ENCODE measurements around the gene CAST.
"Not testable (repeated sequence)": the region's sequence is repeated elsewhere in the genome, so short reads cannot be mapped to it uniquely, and the experiment has no call there.

Gene CAST

GRCh38 chr5:96716007-96716406, 53.8 kb downstream of the CAST start:
- no peak for DNase-seq

- DNase-seq, result peak; percentile 50
Measured at GRCh38 chr5:96716716-96717115, 54.5 kb downstream of the CAST start.

- no peak for DNase-seq
Measured at GRCh38 chr5:96717874-96718273, 55.7 kb downstream of the CAST start.

DNA sequence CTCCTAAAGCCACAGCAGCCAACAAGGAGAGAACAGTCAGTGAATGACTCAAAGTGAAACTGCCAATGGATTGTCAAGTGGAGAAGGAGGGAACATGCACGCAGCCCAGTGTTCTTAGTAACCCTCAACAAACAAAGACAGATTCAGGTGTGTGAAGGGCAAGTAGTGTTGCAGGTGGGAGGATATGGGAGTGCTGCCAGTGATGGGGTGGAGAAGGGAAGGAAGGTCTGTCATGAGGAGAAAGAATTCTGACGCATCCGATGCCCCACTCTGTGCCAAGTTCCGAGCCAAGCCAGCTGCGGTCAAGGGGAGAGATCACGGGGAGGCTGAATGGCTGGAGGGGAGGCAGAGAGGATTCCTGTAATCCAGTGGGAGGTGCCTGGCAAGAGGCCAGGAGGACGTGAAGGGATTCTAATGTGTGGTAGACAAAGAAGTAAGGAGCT, 56.5 kb downstream of the CAST start:
- peak; percentile 87 for DNase-seq

GRCh38 chr5:96720408-96720807, 58.2 kb downstream of the CAST start:
- DNase-seq, result no peak

GRCh38 chr5:96721351-96721977, 59.3 kb downstream of the CAST start:
- peak; percentile 34 for DNase-seq

- no peak for DNase-seq
Measured at GRCh38 chr5:96725257-96725656, 63.1 kb downstream of the CAST start.

GRCh38 chr5:96726802-96727201, 64.6 kb downstream of the CAST start:
- DNase-seq, result no peak

DNA sequence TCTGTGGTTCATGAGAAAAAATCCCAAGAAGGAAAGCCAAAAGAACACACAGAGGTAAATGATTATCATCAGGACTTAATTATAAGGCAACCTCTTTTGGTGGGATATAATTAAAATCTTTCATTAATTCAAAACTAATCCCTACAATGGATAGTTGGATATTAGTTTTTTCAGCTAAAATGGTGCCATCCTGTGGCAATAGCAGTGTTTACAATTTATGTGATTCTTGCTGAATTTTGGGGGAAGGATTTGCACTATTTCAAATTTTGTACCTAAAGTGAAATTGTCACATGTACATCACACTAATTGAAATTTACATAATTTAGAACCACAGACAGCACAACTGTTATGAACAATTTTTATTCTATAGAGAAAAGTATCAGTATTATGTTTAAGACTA, 67.0 kb downstream of the CAST start:
- DNase-seq, result no peak

- peak; percentile 91 for DNase-seq
Measured at GRCh38 chr5:96730586-96730985, 68.4 kb downstream of the CAST start.

GRCh38 chr5:96733771-96734500, 71.8 kb downstream of the CAST start:
- no peak for DNase-seq

GRCh38 chr5:96734871-96735325, 72.7 kb downstream of the CAST start:
- no peak for DNase-seq

- DNase-seq, result no peak
Measured at GRCh38 chr5:96736937-96737336, 74.8 kb downstream of the CAST start.

- DNase-seq, result no peak
Measured at GRCh38 chr5:96741106-96741505, 78.9 kb downstream of the CAST start.

DNA sequence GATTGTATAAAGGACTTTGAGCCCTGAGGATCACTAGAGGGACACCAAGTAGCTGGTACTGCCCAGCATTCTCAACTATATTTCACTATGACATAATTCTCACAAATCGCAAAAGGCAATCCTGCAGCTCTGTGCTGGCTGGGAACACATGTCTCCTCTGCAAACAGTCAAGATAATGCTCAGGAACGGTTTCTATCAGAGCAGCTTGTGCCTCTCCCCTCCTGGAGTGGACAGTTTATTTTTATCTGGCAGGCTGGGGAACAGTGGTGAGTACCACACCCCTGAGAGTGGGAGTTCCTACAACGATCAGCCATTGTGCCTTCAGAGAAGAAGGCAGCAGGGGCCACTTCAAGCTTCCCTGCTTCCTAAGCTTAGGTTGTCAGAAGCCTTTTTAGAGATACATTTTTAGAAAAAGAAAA, 79.7 kb downstream of the CAST start:
- DNase-seq, result no peak

GRCh38 chr5:96742538-96742937, 80.4 kb downstream of the CAST start:
- DNase-seq, result no peak

GRCh38 chr5:96743065-96743768, 81.0 kb downstream of the CAST start:
- no peak for DNase-seq

DNA sequence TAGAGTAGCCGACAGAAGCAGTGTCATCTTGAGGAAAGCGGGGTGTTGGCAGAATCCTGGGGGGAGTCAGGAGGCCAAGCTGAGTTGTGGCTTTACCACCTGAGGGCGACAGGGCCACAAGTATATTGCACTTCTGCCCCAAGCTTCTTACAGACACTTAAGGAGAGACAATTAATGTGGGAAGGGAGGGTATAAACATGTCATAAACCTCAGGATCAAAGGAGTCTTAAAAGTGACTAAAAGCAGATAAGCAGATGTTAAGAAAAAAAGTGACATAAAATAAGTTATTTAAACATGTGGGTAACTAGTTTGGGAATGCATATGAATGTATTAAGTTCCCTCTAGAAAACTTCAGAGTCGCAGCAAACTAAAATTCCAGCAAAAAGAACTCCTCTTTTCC, 81.6 kb downstream of the CAST start:
- no peak for DNase-seq

DNA sequence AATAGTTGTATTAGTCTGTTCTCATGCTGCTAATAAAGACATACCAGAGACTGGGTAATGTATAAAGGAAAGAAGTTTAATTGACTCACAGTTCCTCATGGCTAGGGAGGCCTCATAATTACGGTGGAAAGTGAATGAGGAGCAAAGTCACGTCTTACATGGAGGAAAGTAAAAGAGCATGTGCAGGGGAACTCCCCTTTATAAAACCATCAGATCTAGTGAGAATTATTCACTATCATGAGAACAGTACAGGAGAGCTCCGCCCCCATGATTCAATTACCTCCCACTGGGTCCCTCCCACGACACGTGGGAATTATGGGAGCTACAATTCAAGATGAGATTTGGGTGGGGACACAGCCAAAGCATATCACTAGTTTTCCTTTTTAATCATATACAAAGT, 82.0 kb downstream of the CAST start:
- DNase-seq, result not testable (repeated sequence)

DNA sequence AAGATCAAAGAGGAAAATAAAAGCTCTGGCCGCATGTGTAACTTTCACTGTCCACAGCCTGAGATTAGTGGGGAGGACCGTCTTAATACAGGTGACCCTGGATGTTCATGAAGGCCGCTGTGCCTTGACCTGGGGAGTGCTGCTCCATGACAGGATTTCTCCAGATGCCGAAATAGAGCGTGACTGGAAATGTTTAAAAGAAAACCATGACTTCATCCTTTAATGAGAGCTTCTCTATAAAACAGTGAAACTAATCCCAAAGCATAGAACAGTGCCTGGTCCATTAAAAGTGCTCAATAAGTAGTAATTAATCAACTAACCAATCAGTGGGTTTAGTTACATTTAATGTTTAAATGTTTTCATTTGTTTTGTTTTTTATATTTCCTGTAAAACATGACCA, 82.8 kb downstream of the CAST start:
- DNase-seq, result no peak

DNA sequence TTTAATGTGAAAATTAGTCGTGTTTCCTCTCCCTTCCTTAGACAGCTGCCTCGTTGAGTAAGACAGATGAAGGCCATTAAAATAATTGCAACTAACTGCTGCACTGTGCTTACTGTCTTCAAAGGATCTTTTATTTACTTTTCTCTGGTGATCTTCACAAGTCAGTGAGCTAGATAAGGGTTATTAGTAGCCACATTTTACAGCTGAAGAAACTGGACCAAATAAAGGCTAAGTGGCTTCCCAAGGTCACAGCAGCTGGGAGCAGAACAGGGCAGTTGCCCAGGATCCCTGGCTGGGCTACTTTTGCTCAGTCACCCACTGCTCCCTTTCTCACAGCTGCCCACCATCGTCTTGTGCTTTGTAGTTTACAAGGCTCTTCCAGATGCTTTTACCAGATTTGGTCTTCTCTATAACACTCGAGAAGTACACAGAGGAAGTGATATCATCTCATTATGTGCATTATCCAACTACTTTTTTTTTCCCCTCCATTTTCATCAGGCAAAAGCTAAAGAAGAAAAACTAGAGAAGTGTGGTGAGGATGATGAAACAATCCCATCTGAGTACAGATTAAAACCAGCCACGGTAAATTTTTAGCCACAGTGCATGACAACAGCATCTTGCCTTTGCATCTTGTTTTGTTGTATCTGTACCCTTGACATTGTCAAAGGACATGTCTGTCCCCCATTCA, 83.8 kb downstream of the CAST start:
- peak; percentile 61 for DNase-seq

DNA sequence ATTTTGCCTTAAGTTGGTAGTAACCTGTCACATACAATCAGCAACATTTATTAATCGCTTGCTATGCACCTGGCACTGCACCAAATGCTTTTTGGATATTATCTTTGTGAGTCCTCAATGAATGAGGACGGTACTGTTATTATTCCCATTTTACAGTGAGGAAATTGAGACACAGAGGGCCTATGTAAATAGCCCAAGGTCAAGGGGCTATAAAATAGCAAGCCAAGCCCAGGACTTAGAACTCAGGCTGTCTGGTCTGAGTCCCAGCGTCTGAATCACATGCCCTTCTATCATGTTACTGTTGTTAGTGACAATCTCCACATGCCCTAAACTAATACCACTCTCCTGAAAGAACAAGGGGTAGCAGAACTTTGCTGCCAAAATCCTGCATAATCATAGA, 85.5 kb downstream of the CAST start:
- no peak for DNase-seq

DNA sequence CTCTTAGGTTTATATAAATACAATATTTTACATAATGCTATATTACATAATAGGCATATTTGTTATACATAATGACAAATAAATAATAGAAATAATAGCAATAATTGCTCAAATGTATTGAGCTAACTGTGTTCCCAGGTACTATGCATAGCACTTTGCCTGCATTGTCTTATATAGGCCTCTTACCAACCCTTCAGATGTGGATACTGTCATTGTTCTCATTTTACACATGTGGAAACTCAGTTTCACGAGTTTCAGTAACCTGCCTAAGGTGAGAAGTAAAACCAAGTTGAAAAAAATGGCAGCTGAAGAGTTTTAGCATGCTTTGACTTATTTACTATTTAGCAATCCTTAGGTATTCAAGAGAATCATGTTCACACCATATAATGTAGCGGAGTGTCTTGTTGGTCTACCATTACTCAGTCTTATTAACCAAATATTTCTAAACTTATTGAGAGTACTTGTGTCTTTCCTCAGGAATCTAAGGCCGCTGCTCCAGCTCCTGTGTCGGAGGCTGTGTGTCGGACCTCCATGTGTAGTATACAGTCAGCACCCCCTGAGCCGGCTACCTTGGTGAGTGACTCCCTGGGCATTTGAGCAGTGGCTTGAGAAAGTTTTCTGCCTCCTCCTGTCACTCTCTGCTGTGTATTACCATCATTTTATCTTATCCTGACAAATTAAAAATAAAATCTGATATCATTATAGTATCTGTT, 88.1 kb downstream of the CAST start:
- no peak for DNase-seq

Data from DMS79 treated with DMSO at 0.1 percent for 48 hours (cell line).